Measurements from ENCODE around the gene PPIP5K2.
"Not testable (repeated sequence)": the region's sequence is repeated elsewhere in the genome, so short reads cannot be mapped to it uniquely, and the experiment has no call there.

The PPIP5K2 gene

GRCh38 chr5:103211576-103212561, 91.8 kb downstream of the PPIP5K2 start:
- TF ChIP-seq, protein P1, sequence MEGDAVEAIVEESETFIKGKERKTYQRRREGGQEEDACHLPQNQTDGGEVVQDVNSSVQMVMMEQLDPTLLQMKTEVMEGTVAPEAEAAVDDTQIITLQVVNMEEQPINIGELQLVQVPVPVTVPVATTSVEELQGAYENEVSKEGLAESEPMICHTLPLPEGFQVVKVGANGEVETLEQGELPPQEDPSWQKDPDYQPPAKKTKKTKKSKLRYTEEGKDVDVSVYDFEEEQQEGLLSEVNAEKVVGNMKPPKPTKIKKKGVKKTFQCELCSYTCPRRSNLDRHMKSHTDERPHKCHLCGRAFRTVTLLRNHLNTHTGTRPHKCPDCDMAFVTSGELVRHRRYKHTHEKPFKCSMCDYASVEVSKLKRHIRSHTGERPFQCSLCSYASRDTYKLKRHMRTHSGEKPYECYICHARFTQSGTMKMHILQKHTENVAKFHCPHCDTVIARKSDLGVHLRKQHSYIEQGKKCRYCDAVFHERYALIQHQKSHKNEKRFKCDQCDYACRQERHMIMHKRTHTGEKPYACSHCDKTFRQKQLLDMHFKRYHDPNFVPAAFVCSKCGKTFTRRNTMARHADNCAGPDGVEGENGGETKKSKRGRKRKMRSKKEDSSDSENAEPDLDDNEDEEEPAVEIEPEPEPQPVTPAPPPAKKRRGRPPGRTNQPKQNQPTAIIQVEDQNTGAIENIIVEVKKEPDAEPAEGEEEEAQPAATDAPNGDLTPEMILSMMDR (IDR thresholded peaks at IDR 0.05; ENCODE audit: poor library complexity, severe bottlenecking) = no peak
- no peaks in the 10 kb centered on the region for H3K27me3 ChIP-seq (ENCODE audit: insufficient read depth, poor library complexity, severe bottlenecking)
- no peak overlapping the region for H3K27ac ChIP-seq (ENCODE audit: poor library complexity, severe bottlenecking)
- no peaks in the 10 kb centered on the region for H3K4me1 ChIP-seq (ENCODE audit: insufficient read depth, poor library complexity, severe bottlenecking)
- H3K9me3 ChIP-seq (ENCODE audit: severe bottlenecking) = no peaks in the 10 kb centered on the region
- no peaks in the 10 kb centered on the region for H3K36me3 ChIP-seq (ENCODE audit: low read depth)
- ATAC-seq (ENCODE audit: low read depth) (no peak), DNase-seq (ENCODE audit: low spot score) (no peak)
- H3K4me3 ChIP-seq (ENCODE audit: severe bottlenecking) = no peak overlapping the region

GRCh38 chr5:103216137-103216536, 96.0 kb downstream of the PPIP5K2 start:
- no peaks in the 10 kb centered on the region for H3K9me3 ChIP-seq (ENCODE audit: severe bottlenecking)
- no peaks in the 10 kb centered on the region for H3K27me3 ChIP-seq (ENCODE audit: insufficient read depth, poor library complexity, severe bottlenecking)
- H3K4me3 ChIP-seq (ENCODE audit: severe bottlenecking) = no peak overlapping the region
- TF ChIP-seq, protein P1 (IDR thresholded peaks at IDR 0.05; ENCODE audit: poor library complexity, severe bottlenecking) = no peak
- H3K27ac ChIP-seq (ENCODE audit: poor library complexity, severe bottlenecking) = no peak overlapping the region
- ATAC-seq (ENCODE audit: low read depth) (no peak), DNase-seq (ENCODE audit: low spot score) (no peak)
- no peaks in the 10 kb centered on the region for H3K36me3 ChIP-seq (ENCODE audit: low read depth)
- H3K4me1 ChIP-seq (ENCODE audit: insufficient read depth, poor library complexity, severe bottlenecking) = peaks cover 10% of the 10 kb centered on the region

GRCh38 chr5:103216697-103217096, 96.6 kb downstream of the PPIP5K2 start:
- Histone ChIP-seq H3K4me3 (ENCODE audit: severe bottlenecking) (no peak overlapping the region), H3K9me3 (ENCODE audit: severe bottlenecking) (no peaks in the 10 kb centered on the region), H3K27me3 (ENCODE audit: insufficient read depth, poor library complexity, severe bottlenecking) (no peaks in the 10 kb centered on the region), H3K36me3 (ENCODE audit: low read depth) (no peaks in the 10 kb centered on the region), H3K4me1 (ENCODE audit: insufficient read depth, poor library complexity, severe bottlenecking) (peaks cover 10% of the 10 kb centered on the region), H3K27ac (ENCODE audit: poor library complexity, severe bottlenecking) (no peak overlapping the region)
- TF ChIP-seq, protein P1 (IDR thresholded peaks at IDR 0.05; ENCODE audit: poor library complexity, severe bottlenecking) = no peak
- DNase-seq (ENCODE audit: low spot score) (no peak), ATAC-seq (ENCODE audit: low read depth) (no peak)

DNA sequence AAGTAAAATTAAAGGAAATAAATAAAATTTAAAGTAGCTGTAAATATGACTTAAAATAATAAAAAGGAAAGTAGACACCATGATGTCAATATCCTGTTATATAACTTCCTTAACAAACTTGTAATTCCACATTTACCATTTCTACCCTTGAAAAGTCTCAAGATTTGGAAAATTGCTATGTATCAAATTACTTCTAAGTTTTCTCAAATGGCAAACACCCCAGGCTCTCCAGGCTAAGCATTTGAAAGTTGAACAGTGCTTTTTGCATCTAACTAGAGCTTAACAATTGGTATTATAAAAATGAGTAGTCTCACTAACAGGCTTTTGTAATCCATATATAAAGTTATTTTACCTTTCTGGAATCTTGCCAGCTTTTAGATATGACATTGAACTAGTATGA, 97.0 kb downstream of the PPIP5K2 start:
- Histone ChIP-seq H3K4me3 (ENCODE audit: severe bottlenecking) (no peak overlapping the region), H3K27me3 (ENCODE audit: insufficient read depth, poor library complexity, severe bottlenecking) (no peaks in the 10 kb centered on the region), H3K4me1 (ENCODE audit: insufficient read depth, poor library complexity, severe bottlenecking) (peaks cover 10% of the 10 kb centered on the region), H3K36me3 (ENCODE audit: low read depth) (no peaks in the 10 kb centered on the region), H3K27ac (ENCODE audit: poor library complexity, severe bottlenecking) (no peak overlapping the region), H3K9me3 (ENCODE audit: severe bottlenecking) (no peaks in the 10 kb centered on the region)
- ATAC-seq (ENCODE audit: low read depth) (no peak), DNase-seq (ENCODE audit: low spot score) (no peak)
- TF ChIP-seq, protein P1 (IDR thresholded peaks at IDR 0.05; ENCODE audit: poor library complexity, severe bottlenecking) = no peak

DNA sequence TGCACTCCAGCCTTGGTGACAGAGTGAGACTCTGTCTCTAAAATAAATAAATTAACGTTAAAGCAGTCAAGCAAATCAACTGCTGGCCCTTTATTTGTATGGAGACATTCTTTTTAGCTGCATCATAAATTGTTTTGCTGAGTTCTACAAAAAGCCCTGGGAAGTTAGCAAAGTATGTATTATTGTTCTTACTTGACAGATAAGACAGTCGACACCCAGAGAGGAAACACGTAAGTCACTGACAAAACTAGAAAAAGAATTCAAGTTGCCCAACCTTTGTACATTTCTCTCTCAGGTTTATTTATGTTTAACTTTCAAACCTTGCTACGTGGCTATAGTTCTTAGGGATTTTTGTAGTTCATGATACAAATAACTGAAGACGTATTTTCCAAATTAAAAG, 98.1 kb downstream of the PPIP5K2 start:
- Histone ChIP-seq H3K9me3 (ENCODE audit: severe bottlenecking) (no peaks in the 10 kb centered on the region), H3K4me1 (ENCODE audit: insufficient read depth, poor library complexity, severe bottlenecking) (peaks cover 10% of the 10 kb centered on the region), H3K4me3 (ENCODE audit: severe bottlenecking) (no peak overlapping the region), H3K27ac (ENCODE audit: poor library complexity, severe bottlenecking) (no peak overlapping the region), H3K27me3 (ENCODE audit: insufficient read depth, poor library complexity, severe bottlenecking) (no peaks in the 10 kb centered on the region), H3K36me3 (ENCODE audit: low read depth) (no peaks in the 10 kb centered on the region)
- DNase-seq (ENCODE audit: low spot score) (no peak), ATAC-seq (ENCODE audit: low read depth) (peak; percentile 88)
- TF ChIP-seq, protein P1 (IDR thresholded peaks at IDR 0.05; ENCODE audit: poor library complexity, severe bottlenecking) = no peak

DNA sequence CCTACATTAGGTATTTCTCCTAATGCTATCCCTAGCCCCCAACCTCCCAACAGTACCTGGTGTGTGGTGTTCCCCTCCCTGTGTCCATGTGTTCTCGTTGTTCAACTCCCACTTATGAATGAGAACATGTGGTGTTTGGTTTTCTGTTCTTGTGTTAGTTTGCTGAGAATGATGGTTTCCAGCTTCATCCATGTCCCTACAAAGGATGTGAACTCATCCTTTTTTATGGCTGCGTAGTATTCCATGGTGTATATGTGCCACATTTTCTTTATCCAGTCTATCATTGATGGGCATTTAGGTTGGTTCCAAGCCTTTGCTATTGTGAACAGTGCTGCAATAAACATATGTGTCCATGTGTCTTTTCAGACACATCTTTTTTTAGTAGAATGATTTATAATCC, 99.0 kb downstream of the PPIP5K2 start:
- not testable (repeated sequence) for H3K9me3 ChIP-seq (ENCODE audit: severe bottlenecking); H3K4me1 ChIP-seq (ENCODE audit: insufficient read depth, poor library complexity, severe bottlenecking); DNase-seq (ENCODE audit: low spot score); H3K27me3 ChIP-seq (ENCODE audit: insufficient read depth, poor library complexity, severe bottlenecking); ATAC-seq (ENCODE audit: low read depth); H3K4me3 ChIP-seq (ENCODE audit: severe bottlenecking); H3K27ac ChIP-seq (ENCODE audit: poor library complexity, severe bottlenecking); H3K36me3 ChIP-seq (ENCODE audit: low read depth)

Measured in RWPE2 (cell line).